GM23248 (cell line): ENCODE data around the gene CHST1. TPM values are rescaled to one million over a fixed set of nuclear protein-coding genes. Genes with fewer than 3 reads are reported as not detected.

ENCODE experiments used
- DNase-seq: peaks from one replicate; pipeline ENCODE4 v3.0.0-alpha.2; 2015
- H2AFZ ChIP-seq: fragments of 200-600 bp; sonication (generic); 2 replicates; pipeline ENCODE4 v1.6.1; 2016; ENCODE audit warnings: antibody characterized with exemption
- H3F3A ChIP-seq: fragments of 200-600 bp; sonication (generic); 2 replicates; pipeline ENCODE4 v1.6.1; 2016; ENCODE audit warnings: mild to moderate bottlenecking, antibody characterized with exemption, mixed run types; ENCODE audit not compliant: insufficient read depth
- H3K27ac ChIP-seq: fragments of 200-600 bp; sonication (generic); 2 replicates; pipeline ENCODE4 v1.5.1; 2016; ENCODE audit warnings: mild to moderate bottlenecking
- H3K27me3 ChIP-seq: fragments of 200-600 bp; sonication (generic); replicated peaks from 2 replicates; pipeline ENCODE4 v1.6.1; 2016; ENCODE audit warnings: mild to moderate bottlenecking; ENCODE audit not compliant: insufficient read depth
- H3K36me3 ChIP-seq: fragments of 200-600 bp; sonication (generic); 2 replicates; pipeline ENCODE4 v1.6.1; 2016; ENCODE audit warnings: low read depth, mild to moderate bottlenecking
- H3K4me1 ChIP-seq: fragments of 200-600 bp; sonication (generic); 2 replicates; pipeline ENCODE4 v1.6.1; 2016; ENCODE audit warnings: mild to moderate bottlenecking; ENCODE audit not compliant: insufficient read depth
- H3K4me2 ChIP-seq: fragments of 200-600 bp; sonication (generic); one replicate; pipeline ENCODE4 v1.6.1; 2016; ENCODE audit warnings: mild to moderate bottlenecking; ENCODE audit not compliant: unreplicated experiment
- H3K4me3 ChIP-seq: fragments of 200-600 bp; sonication (generic); 2 replicates; pipeline ENCODE4 v1.5.1; 2016; ENCODE audit warnings: mild to moderate bottlenecking
- H3K79me2 ChIP-seq: fragments of 200-600 bp; sonication (generic); 2 replicates; pipeline ENCODE4 v1.6.1; 2016; ENCODE audit warnings: mild to moderate bottlenecking; ENCODE audit not compliant: insufficient read depth
- H3K9ac ChIP-seq: fragments of 200-600 bp; sonication (generic); 2 replicates; pipeline ENCODE4 v1.6.1; 2016; ENCODE audit warnings: mild to moderate bottlenecking
- H3K9me2 ChIP-seq: fragments of 200-600 bp; sonication (generic); 2 replicates; pipeline ENCODE4 v1.6.1; 2016; ENCODE audit warnings: mixed run types, mild to moderate bottlenecking, moderate library complexity; ENCODE audit not compliant: insufficient read depth
- H3K9me3 ChIP-seq: fragments of 200-600 bp; sonication (generic); one replicate; pipeline ENCODE4 v1.6.1; 2017; ENCODE audit warnings: low read depth
- H4K20me1 ChIP-seq: fragments of 200-600 bp; sonication (generic); 2 replicates; pipeline ENCODE4 v1.6.0; 2016; ENCODE audit not compliant: insufficient read depth
- EZH2 ChIP-seq: fragments of 200-600 bp; sonication (generic); IDR thresholded peaks from 2 replicates; pipeline ENCODE4 v1.6.1; 2018; ENCODE audit warnings: antibody characterized with exemption, mild to moderate bottlenecking; ENCODE audit not compliant: insufficient read depth, poor library complexity, severe bottlenecking
- EZH2phosphoT487 ChIP-seq: fragments of 200-600 bp; sonication (generic); IDR thresholded peaks from 2 replicates; pipeline ENCODE4 v1.6.1; 2018; ENCODE audit warnings: antibody characterized with exemption, moderate library complexity, mild to moderate bottlenecking, low read depth; ENCODE audit not compliant: insufficient read depth
- WGBS, 2 experiments: methylation state at CpG; one replicate each; pipeline ENCODE4 v1.1.6; 2015 to 2017; ENCODE audit warnings: low lambda C conversion rate in 2 of 2, low coverage in 1 of 2; ENCODE audit errors: missing lambda C conversion rate in 2 of 2; 5-methylcytosine and 5-hydroxymethylcytosine counted together
- in situ Hi-C: fragments of 300-500 bp; cut with MboI; formaldehyde crosslinking; loops from 2 replicates; pipeline ENCODE4 v1.15.0; 2020
- polyA plus RNA-seq: library from polyadenylated mRNA; unstranded; fragments of >200 nt; fragmentation: Nextera tagmentation; extraction: Ambion mirVana; gene quantifications from 2 replicates; pipeline ENCODE4 v1.2.1, GENCODE V29; 2016
- total RNA-seq: library from RNA; depleted of rRNA; stranded (reverse); fragments of >200 nt; shearing (Covaris generic); gene quantifications from 2 replicates; pipeline ENCODE4 v1.2.3, GENCODE V29; 2014

Gene CHST1
- total and polyA plus RNA-seq, 2 experiments from 2014 or later = 0.06 TPM; not detected in 1

DNA sequence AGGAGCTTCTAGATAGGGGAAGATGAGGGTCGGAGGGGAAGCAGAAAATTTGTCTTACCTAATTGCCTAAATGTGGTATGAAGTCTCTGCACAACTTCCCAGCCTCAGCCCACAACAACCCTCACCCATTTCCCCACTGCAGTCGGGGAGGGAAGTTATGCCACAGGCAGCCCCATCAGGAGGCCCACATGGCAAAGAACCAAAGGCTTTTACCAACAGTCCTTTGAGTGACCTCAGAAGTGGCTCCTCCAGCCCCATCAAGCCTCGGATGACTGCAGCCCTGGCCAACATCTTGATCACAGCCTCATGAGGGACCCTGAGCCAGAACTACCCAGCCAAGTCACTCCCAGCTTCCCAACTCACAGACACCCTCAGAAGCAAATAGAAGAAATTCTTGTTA lies 54.8 kb downstream of the CHST1 start:
- H3K79me2 ChIP-seq = no peaks in the 10 kb centered on the region
- 19 to 26% methylated on average over 2 to 3 of the region's 3 CpGs for WGBS, 2 experiments
- H3K27ac ChIP-seq = no peak overlapping the region
- no peak overlapping the region for H3K4me2 ChIP-seq
- in situ Hi-C loops = no loop called here
- H3K36me3 ChIP-seq = no peaks in the 10 kb centered on the region
- H3F3A ChIP-seq = no peaks in the 10 kb centered on the region
- H3K9me3 ChIP-seq = no peaks in the 10 kb centered on the region
- TF ChIP-seq EZH2phosphoT487 (no peak), EZH2 (no peak)
- no peaks in the 10 kb centered on the region for H3K4me1 ChIP-seq
- no peak overlapping the region for H3K4me3 ChIP-seq
- no peaks in the 10 kb centered on the region for H4K20me1 ChIP-seq
- 0 out of 2 replicates have a peak, but pooled peaks cover 12% of the 10 kb centered on the region for H3K27me3 ChIP-seq
- H2AFZ ChIP-seq = no peak overlapping the region
- no peak for DNase-seq
- no peaks in the 10 kb centered on the region for H3K9me2 ChIP-seq
- no peak overlapping the region for H3K9ac ChIP-seq

- in situ Hi-C loops = no loop called here
- 0% methylated on average over 2 of the region's 2 CpGs for WGBS, 2 experiments
- Histone ChIP-seq H3K9ac (no peak overlapping the region), H3K27ac (no peak overlapping the region), H3K4me1 (no peaks in the 10 kb centered on the region), H3K36me3 (no peaks in the 10 kb centered on the region), H3K4me2 (no peak overlapping the region), H3K9me3 (no peaks in the 10 kb centered on the region), H4K20me1 (no peaks in the 10 kb centered on the region), H3F3A (no peaks in the 10 kb centered on the region), H2AFZ (no peak overlapping the region), H3K9me2 (no peaks in the 10 kb centered on the region), H3K79me2 (no peaks in the 10 kb centered on the region), H3K27me3 (0 out of 2 replicates have a peak, but pooled peaks cover 12% of the 10 kb centered on the region), H3K4me3 (no peak overlapping the region)
- TF ChIP-seq EZH2 = no peak
- no peak for TF ChIP-seq EZH2phosphoT487
- no peak for DNase-seq
These were observed 55.5 kb downstream of the CHST1 start for GRCh38 chr11:45609902-45610301.

- no peaks in the 10 kb centered on the region for H3K9me2 ChIP-seq
- 0 out of 2 replicates have a peak, but pooled peaks cover 12% of the 10 kb centered on the region for H3K27me3 ChIP-seq
- H3K27ac ChIP-seq = no peak overlapping the region
- no peak overlapping the region for H3K9ac ChIP-seq
- no peaks in the 10 kb centered on the region for H3K9me3 ChIP-seq
- no peaks in the 10 kb centered on the region for H3K4me1 ChIP-seq
- TF ChIP-seq EZH2 (no peak), EZH2phosphoT487 (no peak)
- no peaks in the 10 kb centered on the region for H3K79me2 ChIP-seq
- 25 to 33% methylated on average over 3 of the region's 3 CpGs for WGBS, 2 experiments
- no peaks in the 10 kb centered on the region for H3K36me3 ChIP-seq
- no peaks in the 10 kb centered on the region for H4K20me1 ChIP-seq
- in situ Hi-C loops = no loop called here
- H3K4me2 ChIP-seq = no peak overlapping the region
- H3K4me3 ChIP-seq = no peak overlapping the region
- no peak overlapping the region for H2AFZ ChIP-seq
- no peaks in the 10 kb centered on the region for H3F3A ChIP-seq
- DNase-seq = no peak
These were observed 56.1 kb downstream of the CHST1 start for GRCh38 chr11:45609337-45609736.

DNA sequence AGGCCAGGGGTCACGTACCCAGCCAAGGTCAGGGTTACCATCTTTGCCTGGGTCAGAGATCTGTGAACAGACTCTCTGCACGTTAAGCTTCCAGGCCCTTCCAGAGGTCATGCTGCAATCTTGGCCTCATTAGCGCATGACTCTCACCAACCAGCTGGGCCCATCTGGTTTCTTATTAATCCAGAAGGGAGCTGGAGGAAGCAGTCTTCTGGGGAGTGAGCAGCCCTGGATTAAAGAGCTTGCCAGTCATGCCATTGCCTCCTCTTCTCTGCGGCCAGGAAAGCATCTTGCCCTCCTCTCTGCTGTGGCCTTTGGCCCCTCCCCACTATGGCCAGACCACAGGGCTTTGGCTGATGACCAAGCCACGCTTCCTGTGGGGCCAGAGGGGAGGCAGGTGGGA lies 57.4 kb downstream of the CHST1 start:
- Histone ChIP-seq H2AFZ (no peak overlapping the region), H3K27ac (no peak overlapping the region), H3K9me2 (no peaks in the 10 kb centered on the region), H3K9ac (no peak overlapping the region), H3K36me3 (no peaks in the 10 kb centered on the region), H3F3A (no peaks in the 10 kb centered on the region), H3K4me1 (no peaks in the 10 kb centered on the region), H3K4me3 (no peak overlapping the region), H3K9me3 (no peaks in the 10 kb centered on the region), H4K20me1 (no peaks in the 10 kb centered on the region), H3K4me2 (no peak overlapping the region), H3K79me2 (no peaks in the 10 kb centered on the region), H3K27me3 (0 out of 2 replicates have a peak, but pooled peaks cover 8% of the 10 kb centered on the region)
- in situ Hi-C loops = no loop called here
- 40 to 45% methylated on average over 5 of the region's 5 CpGs for WGBS, 2 experiments
- TF ChIP-seq EZH2phosphoT487 = no peak
- TF ChIP-seq EZH2 = no peak
- no peak for DNase-seq
